Naive B cell (primary cell): Measurements from ENCODE around the gene SSX4. TPM values are rescaled to one million over a fixed set of nuclear protein-coding genes. Genes with fewer than 3 reads are reported as not detected.
"Not testable (repeated sequence)": the region's sequence is repeated elsewhere in the genome, so short reads cannot be mapped to it uniquely, and the experiment has no call there.

Source experiments
- ATAC-seq, 2 donors: fragments of 150-1000 bp; cut with Tn5 transposase; 2 replicates each; pipeline ENCODE4 v1.10.0; 2021; ENCODE audit warnings: low read depth in 2 of 2, mild to moderate bottlenecking in 2 of 2, moderate library complexity in 2 of 2
- DNase-seq: peaks from one replicate; pipeline ENCODE4 v3.0.0; 2022
- H3K27ac Mint-ChIP-seq, 6 donors: one replicate each; pipeline ENCODE4 v1.8.0; 2020 to 2022; ENCODE audit warnings: mild to moderate bottlenecking in 6 of 6, mixed read lengths in 6 of 6, moderate library complexity in 5 of 6, inconsistent platforms in 2 of 6
- H3K27me3 Mint-ChIP-seq, 3 donors: one replicate each; pipeline ENCODE4 v1.8.0; 2021 to 2022; ENCODE audit warnings: mixed read lengths in 3 of 3, mild to moderate bottlenecking in 1 of 3
- H3K36me3 Mint-ChIP-seq, 2 donors: one replicate each; pipeline ENCODE4 v1.8.0; 2020 to 2022; ENCODE audit warnings: mixed read lengths in 2 of 2, inconsistent platforms in 1 of 2, mild to moderate bottlenecking in 1 of 2
- H3K4me1 Mint-ChIP-seq, 3 donors: one replicate each; pipeline ENCODE4 v1.8.0; 2020 to 2022; ENCODE audit warnings: mixed read lengths in 3 of 3, inconsistent platforms in 1 of 3, mild to moderate bottlenecking in 1 of 3, moderate library complexity in 1 of 3
- H3K4me3 Mint-ChIP-seq, 8 donors: one replicate each; pipeline ENCODE4 v1.8.0; 2020 to 2022; ENCODE audit warnings: mild to moderate bottlenecking in 8 of 8, mixed read lengths in 8 of 8, moderate library complexity in 8 of 8, inconsistent platforms in 2 of 8
- H3K9me3 Mint-ChIP-seq, 7 donors: one replicate each; pipeline ENCODE4 v1.8.0; 2020 to 2022; ENCODE audit warnings: mixed read lengths in 7 of 7, mild to moderate bottlenecking in 5 of 7, inconsistent platforms in 2 of 7, moderate library complexity in 1 of 7
- polyA plus RNA-seq, 6 donors: library from polyadenylated mRNA; unstranded; fragments of 300-500 nt; fragmentation: Illumina TruSeq; gene quantifications; one replicate each; pipeline ENCODE4 v1.2.3, GENCODE V29; 2021; ENCODE audit warnings: low read depth in 6 of 6

The SSX4 gene
- polyA plus RNA-seq, 6 donors from 2014 or later = not detected

- H3K9me3 Mint-ChIP-seq = peaks cover 2 to 19% (median 10%) of the 10 kb centered on the region in 7 donors
- not testable (repeated sequence) for H3K4me1 Mint-ChIP-seq, ATAC-seq, H3K27ac Mint-ChIP-seq, H3K36me3 Mint-ChIP-seq, H3K4me3 Mint-ChIP-seq, DNase-seq
- peaks cover 7 to 24% (median 16%) of the 10 kb centered on the region in 3 donors for H3K27me3 Mint-ChIP-seq
These were observed 50.4 kb downstream of the SSX4 start for GRCh38 chrX:48433713-48434112.

Other genes with a start within 250 kb of the SSX4 start
- not detected for gene SSX5, start 186.7 kb upstream of the SSX4 start, polyA plus RNA-seq
- gene SSX1, start 128.1 kb upstream of the SSX4 start, polyA plus RNA-seq = not detected
- gene SSX3, start 26.8 kb upstream of the SSX4 start, polyA plus RNA-seq = not detected
- gene SSX4B, start 28.4 kb downstream of the SSX4 start, polyA plus RNA-seq = not detected
- gene SLC38A5, start 86.7 kb downstream of the SSX4 start, polyA plus RNA-seq = 10 to 100 TPM in 1 of 6 donors, 1 to 10 TPM in 5; 6.4 to 11.8 (median 8.5) TPM
- 10 to 100 TPM; 45.1 to 72.0 (median 57.5) TPM for gene FTSJ1, start 92.7 kb downstream of the SSX4 start, polyA plus RNA-seq
- 10 to 100 TPM in 3 of 6 donors, 1 to 10 TPM in 3; 1.5 to 12.2 (median 9.0) TPM for gene PORCN, start 125.5 kb downstream of the SSX4 start, polyA plus RNA-seq
- gene EBP, start 138.3 kb downstream of the SSX4 start, polyA plus RNA-seq = 10 to 100 TPM; 54.3 to 83.5 (median 64.1) TPM
- 10 to 100 TPM; 14.5 to 24.4 (median 21.2) TPM for gene TBC1D25, start 156.2 kb downstream of the SSX4 start, polyA plus RNA-seq
- 100 to 1,000 TPM; 231 to 340 (median 264) TPM for gene RBM3, start 190.9 kb downstream of the SSX4 start, polyA plus RNA-seq
- 10 to 100 TPM; 54.4 to 85.0 (median 61.3) TPM for gene WDR13, start 214.0 kb downstream of the SSX4 start, polyA plus RNA-seq